ENCODE data around the gene PJA2. TPM values are rescaled to one million over a fixed set of nuclear protein-coding genes. Genes with fewer than 3 reads are reported as not detected.

PJA2 gene
- total RNA-seq, 5 donors from 2014 or later (not counting 1 experiment from before 2014, with no cell fraction given), result 61.7 to 68.4 (median 63.6) TPM

- CTCF ChIA-PET, result no interaction called here
- no peaks in the 10 kb centered on the region for H3K36me3 ChIP-seq (ENCODE audit: control insufficient read depth in 2 of 2, extremely low read depth in 1 of 2, insufficient read depth in 1 of 2, low read length in 1 of 2)
Measured at GRCh38 chr5:109315245-109315644, 94.5 kb downstream of the PJA2 start.

GRCh38 chr5:109313127-109313526, 96.6 kb downstream of the PJA2 start:
- Histone ChIP-seq H3K4me1 (ENCODE audit: control insufficient read depth in 1 of 2, extremely low read depth in 1 of 2, insufficient read depth in 2 of 2, low read length in 2 of 2) (no peaks in the 10 kb centered on the region), H3K27ac (ENCODE audit: low read length) (no peak overlapping the region), H3K36me3 (ENCODE audit: control insufficient read depth in 2 of 2, extremely low read depth in 1 of 2, insufficient read depth in 1 of 2, low read length in 1 of 2) (no peaks in the 10 kb centered on the region), H3K4me3 (ENCODE audit: control insufficient read depth in 1 of 2, extremely low read depth in 1 of 2, low read length in 1 of 2) (no peak overlapping the region), H3K9me3 (no peaks in the 10 kb centered on the region), H3K27me3 (replicated peaks in 1 of 2; ENCODE audit: control insufficient read depth in 2 of 2, extremely low read depth in 1 of 2, insufficient read depth in 2 of 2, low read length in 1 of 2) (no peaks in the 10 kb centered on the region)
- ATAC-seq (replicated peaks in 1 of 4) (no peak), DNase-seq (no peak)
- ChIA-PET POLR2A (no interaction called here), CTCF (interaction anchor here in 1 of 2 donors (0.5 kb wide), 1 partner anchor 197 kb away, joined by 4 read pairs; no protein-coding TSS in a partner anchor)
- Mint-ChIP-seq H3K27me3 (no peaks in the 10 kb centered on the region), H3K9me3 (no peaks in the 10 kb centered on the region), H3K36me3 (peaks cover 3% of the 10 kb centered on the region), H3K27ac (no peak overlapping the region), H3K4me1 (no peaks in the 10 kb centered on the region), H3K4me3 (no peak overlapping the region)
- 100% methylated on average over 1 of the region's 2 CpGs for WGBS (ENCODE audit: insufficient coverage)

More at GRCh38 chr5:109315245-109315644, 94.5 kb downstream of the PJA2 start:
- POLR2A ChIA-PET, result no interaction called here
- Mint-ChIP-seq H3K27me3 (no peaks in the 10 kb centered on the region), H3K9me3 (peaks cover 0 to under 1% (median 0%) of the 10 kb centered on the region in 3 donors), H3K4me1 (no peaks in the 10 kb centered on the region), H3K4me3 (no peak overlapping the region), H3K27ac (no peak overlapping the region), H3K36me3 (peaks cover 4% of the 10 kb centered on the region)
- Histone ChIP-seq H3K9me3 (no peaks in the 10 kb centered on the region), H3K27ac (ENCODE audit: low read length) (no peak overlapping the region), H3K4me3 (ENCODE audit: control insufficient read depth in 1 of 2, extremely low read depth in 1 of 2, low read length in 1 of 2) (no peak overlapping the region), H3K27me3 (replicated peaks in 1 of 2; ENCODE audit: control insufficient read depth in 2 of 2, extremely low read depth in 1 of 2, insufficient read depth in 2 of 2, low read length in 1 of 2) (no peaks in the 10 kb centered on the region), H3K4me1 (ENCODE audit: control insufficient read depth in 1 of 2, extremely low read depth in 1 of 2, insufficient read depth in 2 of 2, low read length in 2 of 2) (no peaks in the 10 kb centered on the region)
- no CpG with 5 or more reads among the region's 1 CpG for WGBS (ENCODE audit: insufficient coverage)
- no peak for DNase-seq
- no peak for ATAC-seq (replicated peaks in 1 of 4)

GRCh38 chr5:109312695-109313094, 97.1 kb downstream of the PJA2 start:
- Histone ChIP-seq H3K4me1 (ENCODE audit: control insufficient read depth in 1 of 2, extremely low read depth in 1 of 2, insufficient read depth in 2 of 2, low read length in 2 of 2) (no peaks in the 10 kb centered on the region), H3K27me3 (replicated peaks in 1 of 2; ENCODE audit: control insufficient read depth in 2 of 2, extremely low read depth in 1 of 2, insufficient read depth in 2 of 2, low read length in 1 of 2) (no peaks in the 10 kb centered on the region), H3K9me3 (no peaks in the 10 kb centered on the region), H3K36me3 (ENCODE audit: control insufficient read depth in 2 of 2, extremely low read depth in 1 of 2, insufficient read depth in 1 of 2, low read length in 1 of 2) (no peaks in the 10 kb centered on the region), H3K27ac (ENCODE audit: low read length) (no peak overlapping the region), H3K4me3 (ENCODE audit: control insufficient read depth in 1 of 2, extremely low read depth in 1 of 2, low read length in 1 of 2) (no peak overlapping the region)
- Mint-ChIP-seq H3K27me3 (no peaks in the 10 kb centered on the region), H3K4me3 (no peak overlapping the region), H3K4me1 (no peaks in the 10 kb centered on the region), H3K36me3 (peaks cover 3% of the 10 kb centered on the region), H3K9me3 (no peaks in the 10 kb centered on the region), H3K27ac (no peak overlapping the region)
- ChIA-PET CTCF (interaction anchor here in 1 of 2 donors (0.5 kb wide), 1 partner anchor 197 kb away, joined by 4 read pairs; no protein-coding TSS in a partner anchor), POLR2A (no interaction called here)
- WGBS (ENCODE audit: insufficient coverage), result 90% methylated on average over 1 of the region's 2 CpGs
- ATAC-seq (replicated peaks in 1 of 4) (no peak), DNase-seq (no peak)

GRCh38 chr5:109310315-109310714, 99.5 kb downstream of the PJA2 start:
- H3K4me1 ChIP-seq (ENCODE audit: control insufficient read depth in 1 of 2, extremely low read depth in 1 of 2, insufficient read depth in 2 of 2, low read length in 2 of 2), result no peaks in the 10 kb centered on the region
- no peaks in the 10 kb centered on the region for H3K9me3 ChIP-seq
- ChIA-PET CTCF (no interaction called here), POLR2A (no interaction called here)
- no peaks in the 10 kb centered on the region for H3K36me3 ChIP-seq (ENCODE audit: control insufficient read depth in 2 of 2, extremely low read depth in 1 of 2, insufficient read depth in 1 of 2, low read length in 1 of 2)
- DNase-seq (no peak), ATAC-seq (replicated peaks in 1 of 4) (no peak)
- no peaks in the 10 kb centered on the region for H3K4me1 Mint-ChIP-seq
- H3K27me3 Mint-ChIP-seq, result no peaks in the 10 kb centered on the region
- H3K27me3 ChIP-seq (replicated peaks in 1 of 2; ENCODE audit: control insufficient read depth in 2 of 2, extremely low read depth in 1 of 2, insufficient read depth in 2 of 2, low read length in 1 of 2), result no peaks in the 10 kb centered on the region
- no CpG with 5 or more reads among the region's 3 CpGs for WGBS (ENCODE audit: insufficient coverage)
- no peak overlapping the region for H3K27ac ChIP-seq (ENCODE audit: low read length)
- no peak overlapping the region for H3K4me3 Mint-ChIP-seq
- no peak overlapping the region for H3K27ac Mint-ChIP-seq
- H3K4me3 ChIP-seq (ENCODE audit: control insufficient read depth in 1 of 2, extremely low read depth in 1 of 2, low read length in 1 of 2), result no peak overlapping the region
- H3K9me3 Mint-ChIP-seq, result no peaks in the 10 kb centered on the region
- peaks cover 3% of the 10 kb centered on the region for H3K36me3 Mint-ChIP-seq

GRCh38 chr5:109309326-109310063, 100.3 kb downstream of the PJA2 start:
- DNase-seq (no peak), ATAC-seq (replicated peaks in 1 of 4) (no peak)
- no peaks in the 10 kb centered on the region for H3K27me3 ChIP-seq (replicated peaks in 1 of 2; ENCODE audit: control insufficient read depth in 2 of 2, extremely low read depth in 1 of 2, insufficient read depth in 2 of 2, low read length in 1 of 2)
- H3K36me3 ChIP-seq (ENCODE audit: control insufficient read depth in 2 of 2, extremely low read depth in 1 of 2, insufficient read depth in 1 of 2, low read length in 1 of 2), result no peaks in the 10 kb centered on the region
- H3K36me3 Mint-ChIP-seq, result peaks cover 3% of the 10 kb centered on the region
- ChIA-PET CTCF (no interaction called here), POLR2A (no interaction called here)
- no peaks in the 10 kb centered on the region for H3K9me3 Mint-ChIP-seq
- no peaks in the 10 kb centered on the region for H3K4me1 ChIP-seq (ENCODE audit: control insufficient read depth in 1 of 2, extremely low read depth in 1 of 2, insufficient read depth in 2 of 2, low read length in 2 of 2)
- WGBS (ENCODE audit: insufficient coverage), result 71% methylated on average over 1 of the region's 5 CpGs
- H3K4me3 ChIP-seq (ENCODE audit: control insufficient read depth in 1 of 2, extremely low read depth in 1 of 2, low read length in 1 of 2), result no peak overlapping the region
- H3K27me3 Mint-ChIP-seq, result no peaks in the 10 kb centered on the region
- H3K27ac Mint-ChIP-seq, result no peak overlapping the region
- no peak overlapping the region for H3K27ac ChIP-seq (ENCODE audit: low read length)
- H3K4me3 Mint-ChIP-seq, result no peak overlapping the region
- H3K9me3 ChIP-seq, result no peaks in the 10 kb centered on the region
- no peaks in the 10 kb centered on the region for H3K4me1 Mint-ChIP-seq

- DNase-seq (no peak), ATAC-seq (replicated peaks in 1 of 4) (no peak)
- WGBS (ENCODE audit: insufficient coverage), result no CpG with 5 or more reads among the region's 3 CpGs
- Histone ChIP-seq H3K4me1 (ENCODE audit: control insufficient read depth in 1 of 2, extremely low read depth in 1 of 2, insufficient read depth in 2 of 2, low read length in 2 of 2) (no peaks in the 10 kb centered on the region), H3K36me3 (ENCODE audit: control insufficient read depth in 2 of 2, extremely low read depth in 1 of 2, insufficient read depth in 1 of 2, low read length in 1 of 2) (no peaks in the 10 kb centered on the region), H3K27me3 (replicated peaks in 1 of 2; ENCODE audit: control insufficient read depth in 2 of 2, extremely low read depth in 1 of 2, insufficient read depth in 2 of 2, low read length in 1 of 2) (no peaks in the 10 kb centered on the region), H3K4me3 (ENCODE audit: control insufficient read depth in 1 of 2, extremely low read depth in 1 of 2, low read length in 1 of 2) (no peak overlapping the region), H3K9me3 (no peaks in the 10 kb centered on the region), H3K27ac (ENCODE audit: low read length) (no peak overlapping the region)
- H3K4me3 Mint-ChIP-seq, result no peak overlapping the region
- CTCF ChIA-PET, result interaction anchor here in 1 of 2 donors (0.6 kb wide), 1 partner anchor 665 kb away, joined by 3 read pairs; no protein-coding TSS in a partner anchor
- POLR2A ChIA-PET, result no interaction called here
- H3K27me3 Mint-ChIP-seq, result no peaks in the 10 kb centered on the region
- no peak overlapping the region for H3K27ac Mint-ChIP-seq
- peaks cover 3% of the 10 kb centered on the region for H3K36me3 Mint-ChIP-seq
- H3K9me3 Mint-ChIP-seq, result no peaks in the 10 kb centered on the region
- H3K4me1 Mint-ChIP-seq, result no peaks in the 10 kb centered on the region
Measured at GRCh38 chr5:109307951-109308350, 101.8 kb downstream of the PJA2 start.
